GM12891 (cell line): ENCODE measurements around the gene CEP120.

ENCODE experiments used
- POLR2A ChIP-seq: IDR thresholded peaks from 2 replicates; pipeline ENCODE4 v1.6.1; 2011; ENCODE audit warnings: low read depth, low read length, control low read depth
- POLR2AphosphoS5 ChIP-seq: IDR thresholded peaks from 2 replicates; pipeline ENCODE4 v1.6.1; 2011; ENCODE audit warnings: low read depth, low read length, control low read depth
- SPI1 ChIP-seq: IDR thresholded peaks from 2 replicates; pipeline ENCODE4 v1.6.1; 2011; ENCODE audit warnings: low read depth, low read length, control low read depth

- no peak for TF ChIP-seq SPI1
- TF ChIP-seq POLR2A, result no peak
- TF ChIP-seq POLR2AphosphoS5, result no peak
Measured at GRCh38 chr5:123414974-123415373, 8.2 kb downstream of the CEP120 start.
